Neural cell (in vitro differentiated cells): ENCODE data around the gene TBC1D5. TPM values are rescaled to one million over a fixed set of nuclear protein-coding genes. Genes with fewer than 3 reads are reported as not detected.

ENCODE experiments used
- H2AFZ ChIP-seq: fragments of 200-600, 300-800 bp; sonication (generic), shearing (Covaris generic); 2 replicates; pipeline ENCODE4 v1.6.0; 2014; ENCODE audit warnings: low read depth, mild to moderate bottlenecking, antibody characterized with exemption, low read length, moderate library complexity
- H3F3A ChIP-seq: fragments of 200-600 bp; shearing (Covaris generic); 2 replicates; pipeline ENCODE4 v1.6.1; 2016; ENCODE audit warnings: mild to moderate bottlenecking, moderate library complexity, mixed read lengths, antibody characterized with exemption, low read length; ENCODE audit not compliant: insufficient read depth, poor library complexity, severe bottlenecking
- H3K27ac ChIP-seq: fragments of 200-600, 300-800 bp; sonication (generic), shearing (Covaris generic); 2 replicates; pipeline ENCODE4 v1.5.1; 2014; ENCODE audit warnings: mild to moderate bottlenecking, low read length, moderate library complexity
- H3K27me3 ChIP-seq: fragments of 300-800, 200-600 bp; sonication (generic), shearing (Covaris generic); 2 replicates; pipeline ENCODE4 v1.6.0; 2014; ENCODE audit warnings: mild to moderate bottlenecking, low read depth, low read length, moderate library complexity; ENCODE audit not compliant: insufficient read depth
- H3K36me3 ChIP-seq: fragments of 300-800, 200-600 bp; sonication (generic), shearing (Covaris generic); 2 replicates; pipeline ENCODE4 v1.5.1; 2014; ENCODE audit warnings: mild to moderate bottlenecking, antibody characterized with exemption, low read length, moderate library complexity; ENCODE audit not compliant: insufficient read depth
- H3K4me2 ChIP-seq: fragments of 300-800, 200-600 bp; sonication (generic), shearing (Covaris generic); 2 replicates; pipeline ENCODE4 v1.6.0; 2014; ENCODE audit warnings: mild to moderate bottlenecking, low read length
- H3K4me3 ChIP-seq: fragments of 300-800, 200-600 bp; sonication (generic), shearing (Covaris generic); 2 replicates; pipeline ENCODE4 v1.5.1; 2014; ENCODE audit warnings: mild to moderate bottlenecking, low read length, moderate library complexity
- H3K79me2 ChIP-seq: fragments of 200-600 bp; shearing (Covaris generic); replicated peaks from 2 replicates; pipeline ENCODE4 v1.6.0; 2014; ENCODE audit warnings: mild to moderate bottlenecking, low read length, moderate library complexity; ENCODE audit not compliant: insufficient read depth
- H3K9ac ChIP-seq: fragments of 300-800, 200-600 bp; sonication (generic), shearing (Covaris generic); 2 replicates; pipeline ENCODE4 v1.6.1; 2016; ENCODE audit warnings: mild to moderate bottlenecking, low read length, mixed read lengths
- H3K9me2 ChIP-seq: fragments of 200-600 bp; shearing (Covaris generic); 2 replicates; pipeline ENCODE4 v1.6.1; 2016; ENCODE audit warnings: mild to moderate bottlenecking, low read length, mixed read lengths; ENCODE audit not compliant: insufficient read depth
- H3K9me3 ChIP-seq: fragments of 200-600, 300-800 bp; sonication (generic), shearing (Covaris generic); 2 replicates; pipeline ENCODE4 v1.6.1; 2016; ENCODE audit warnings: mild to moderate bottlenecking, mixed run types, low read length, moderate library complexity, mixed read lengths
- H4K20me1 ChIP-seq: fragments of 200-600 bp; shearing (Covaris generic); 2 replicates; pipeline ENCODE4 v1.6.1; 2016; ENCODE audit warnings: mild to moderate bottlenecking, mixed run types; ENCODE audit not compliant: insufficient read depth
- EP300 ChIP-seq: fragments of 450-650 bp; conservative IDR thresholded peaks from 2 replicates; pipeline ENCODE4 v1.6.1; 2014; ENCODE audit warnings: antibody characterized with exemption, mild to moderate bottlenecking, moderate library complexity; ENCODE audit not compliant: poor library complexity, severe bottlenecking
- EZH2 ChIP-seq: fragments of 200-600, 300-800 bp; shearing (Covaris generic), sonication (generic); IDR thresholded peaks from 2 replicates; pipeline ENCODE4 v1.6.1; 2014; ENCODE audit warnings: antibody characterized with exemption, low read length, borderline replicate concordance, mild to moderate bottlenecking; ENCODE audit not compliant: insufficient read depth, poor library complexity, severe bottlenecking
- MXI1 ChIP-seq: fragments of 450-650 bp; conservative IDR thresholded peaks from 2 replicates; pipeline ENCODE4 v1.6.1; 2014; ENCODE audit warnings: antibody characterized with exemption, mild to moderate bottlenecking; ENCODE audit not compliant: poor library complexity, severe bottlenecking
- POLR2AphosphoS5 ChIP-seq: IDR thresholded peaks from 2 replicates; pipeline ENCODE4 v1.6.1; 2012
- RAD21 ChIP-seq: fragments of 450-650 bp; conservative IDR thresholded peaks from 2 replicates; pipeline ENCODE4 v1.6.1; 2014; ENCODE audit warnings: antibody characterized with exemption, mild to moderate bottlenecking, moderate library complexity
- REST ChIP-seq: IDR thresholded peaks from 2 replicates; pipeline ENCODE4 v1.6.1; 2012; ENCODE audit warnings: borderline replicate concordance
- SMC3 ChIP-seq: fragments of 450-650 bp; conservative IDR thresholded peaks from 2 replicates; pipeline ENCODE4 v1.6.1; 2014; ENCODE audit warnings: antibody characterized with exemption, mild to moderate bottlenecking, moderate library complexity; ENCODE audit not compliant: poor library complexity
- TAF1 ChIP-seq: IDR thresholded peaks from 2 replicates; pipeline ENCODE4 v1.6.1; 2012; ENCODE audit warnings: low read depth
- polyA plus RNA-seq: library from polyadenylated mRNA; depleted of rRNA; stranded (reverse); fragments of >200 nt; gene quantifications from 2 replicates; pipeline ENCODE4 v1.2.3, GENCODE V29; 2014
- TF ChIP-seq, protein P1 (sequence below): fragments of 450-650 bp; IDR thresholded peaks from 2 replicates; pipeline ENCODE4 v1.5.1; 2014; ENCODE audit warnings: antibody characterized with exemption, mild to moderate bottlenecking, moderate library complexity; ENCODE audit not compliant: poor library complexity, severe bottlenecking

TBC1D5 gene
- polyA plus RNA-seq, 1 donor from 2014 or later = 28.3 TPM

DNA sequence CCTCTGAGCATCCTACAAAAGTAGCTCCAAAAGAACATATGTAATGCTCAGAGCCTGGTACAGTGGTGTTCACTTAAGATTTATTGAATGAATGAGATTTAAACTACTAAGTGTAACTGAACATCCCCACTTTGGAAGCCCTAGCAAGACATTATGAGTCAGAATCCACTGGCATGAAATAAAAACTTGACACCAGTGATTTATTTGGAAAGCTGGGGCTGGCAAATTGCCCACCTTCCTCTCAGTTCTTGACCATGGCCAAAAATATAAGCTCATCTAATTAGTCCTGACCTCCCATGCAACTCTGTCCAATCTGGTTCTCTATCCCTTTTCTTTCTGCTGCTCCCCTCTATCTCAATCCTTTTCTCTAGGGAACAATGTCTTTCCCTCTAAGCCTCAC is 439.7 kb downstream of the TBC1D5 start:
- H3K4me2 ChIP-seq = no peak overlapping the region
- H3K4me3 ChIP-seq = no peak overlapping the region
- H2AFZ ChIP-seq = no peak overlapping the region
- H3K79me2 ChIP-seq = no peaks in the 10 kb centered on the region
- no peaks in the 10 kb centered on the region for H3K9me2 ChIP-seq
- no peak overlapping the region for H3K9ac ChIP-seq
- no peaks in the 10 kb centered on the region for H3K36me3 ChIP-seq
- no peak overlapping the region for H3K27ac ChIP-seq
- no peak for TF ChIP-seq SMC3
- no peak for TF ChIP-seq EZH2
- no peak for TF ChIP-seq TAF1
- TF ChIP-seq EP300 = no peak
- TF ChIP-seq RAD21 = no peak
- no peak for TF ChIP-seq MXI1
- no peak for TF ChIP-seq POLR2AphosphoS5
- no peak for TF ChIP-seq REST
- TF ChIP-seq, protein P1, sequence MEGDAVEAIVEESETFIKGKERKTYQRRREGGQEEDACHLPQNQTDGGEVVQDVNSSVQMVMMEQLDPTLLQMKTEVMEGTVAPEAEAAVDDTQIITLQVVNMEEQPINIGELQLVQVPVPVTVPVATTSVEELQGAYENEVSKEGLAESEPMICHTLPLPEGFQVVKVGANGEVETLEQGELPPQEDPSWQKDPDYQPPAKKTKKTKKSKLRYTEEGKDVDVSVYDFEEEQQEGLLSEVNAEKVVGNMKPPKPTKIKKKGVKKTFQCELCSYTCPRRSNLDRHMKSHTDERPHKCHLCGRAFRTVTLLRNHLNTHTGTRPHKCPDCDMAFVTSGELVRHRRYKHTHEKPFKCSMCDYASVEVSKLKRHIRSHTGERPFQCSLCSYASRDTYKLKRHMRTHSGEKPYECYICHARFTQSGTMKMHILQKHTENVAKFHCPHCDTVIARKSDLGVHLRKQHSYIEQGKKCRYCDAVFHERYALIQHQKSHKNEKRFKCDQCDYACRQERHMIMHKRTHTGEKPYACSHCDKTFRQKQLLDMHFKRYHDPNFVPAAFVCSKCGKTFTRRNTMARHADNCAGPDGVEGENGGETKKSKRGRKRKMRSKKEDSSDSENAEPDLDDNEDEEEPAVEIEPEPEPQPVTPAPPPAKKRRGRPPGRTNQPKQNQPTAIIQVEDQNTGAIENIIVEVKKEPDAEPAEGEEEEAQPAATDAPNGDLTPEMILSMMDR = no peak
- no peaks in the 10 kb centered on the region for H3K9me3 ChIP-seq
- H3K27me3 ChIP-seq = no peaks in the 10 kb centered on the region
- no peaks in the 10 kb centered on the region for H4K20me1 ChIP-seq
- no peaks in the 10 kb centered on the region for H3F3A ChIP-seq

DNA sequence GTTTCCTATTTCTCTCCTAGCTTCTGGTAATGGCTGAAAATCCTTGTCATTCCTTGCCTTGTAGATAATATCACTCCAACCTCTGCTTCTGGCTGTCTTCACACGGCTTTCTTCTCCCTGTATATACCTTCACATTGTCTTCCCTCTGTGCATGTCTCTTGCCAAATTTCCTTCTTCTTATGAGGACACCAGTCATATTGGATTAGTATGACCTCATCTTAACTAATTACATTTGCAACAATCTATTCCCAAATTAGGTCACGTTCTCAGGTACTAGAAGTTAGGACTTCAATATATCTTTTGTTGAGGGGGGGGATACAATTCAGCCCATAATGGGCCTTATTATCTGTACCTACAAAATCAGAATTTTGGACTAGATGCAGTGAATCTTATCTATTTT is 440.3 kb downstream of the TBC1D5 start:
- TF ChIP-seq, protein P1 = no peak
- no peak for TF ChIP-seq EP300
- Histone ChIP-seq H3K4me3 (no peak overlapping the region), H3K27me3 (no peaks in the 10 kb centered on the region), H3K9ac (no peak overlapping the region), H3K27ac (no peak overlapping the region), H3K4me2 (no peak overlapping the region), H3K9me2 (no peaks in the 10 kb centered on the region), H3F3A (no peaks in the 10 kb centered on the region), H2AFZ (no peak overlapping the region), H3K9me3 (no peaks in the 10 kb centered on the region), H4K20me1 (no peaks in the 10 kb centered on the region), H3K36me3 (no peaks in the 10 kb centered on the region), H3K79me2 (no peaks in the 10 kb centered on the region)
